ENCODE data around the gene CLEC16A. TPM values are rescaled to one million over a fixed set of nuclear protein-coding genes. Genes with fewer than 3 reads are reported as not detected.

The CLEC16A gene
- total RNA-seq, 1 donor from 2014 or later, result 14.6 TPM

Other genes starting within 250 kb of the CLEC16A start
- not detected for gene TEKT5, start 249.6 kb upstream of the CLEC16A start, total RNA-seq
- gene NUBP1, start 200.7 kb upstream of the CLEC16A start, total RNA-seq, result 33.4 TPM
- 2.6 TPM for gene TVP23A, start 125.8 kb upstream of the CLEC16A start, total RNA-seq
- 1.0 TPM for gene CIITA, start 67.4 kb upstream of the CLEC16A start, total RNA-seq
- gene DEXI, start 2.1 kb upstream of the CLEC16A start, total RNA-seq, result 42.8 TPM

All from skeletal muscle tissue (tissue), 1 donor.